GM21423 (cell line): Measurements from ENCODE around the gene VASH1.

Source experiments
- ATAC-seq: cut with Tn5 transposase; IDR thresholded peaks from one replicate; pipeline ENCODE4 v1.9.1; 2021; ENCODE audit warnings: mild to moderate bottlenecking, moderate library complexity; ENCODE audit not compliant: unreplicated experiment

VASH1 gene

DNA sequence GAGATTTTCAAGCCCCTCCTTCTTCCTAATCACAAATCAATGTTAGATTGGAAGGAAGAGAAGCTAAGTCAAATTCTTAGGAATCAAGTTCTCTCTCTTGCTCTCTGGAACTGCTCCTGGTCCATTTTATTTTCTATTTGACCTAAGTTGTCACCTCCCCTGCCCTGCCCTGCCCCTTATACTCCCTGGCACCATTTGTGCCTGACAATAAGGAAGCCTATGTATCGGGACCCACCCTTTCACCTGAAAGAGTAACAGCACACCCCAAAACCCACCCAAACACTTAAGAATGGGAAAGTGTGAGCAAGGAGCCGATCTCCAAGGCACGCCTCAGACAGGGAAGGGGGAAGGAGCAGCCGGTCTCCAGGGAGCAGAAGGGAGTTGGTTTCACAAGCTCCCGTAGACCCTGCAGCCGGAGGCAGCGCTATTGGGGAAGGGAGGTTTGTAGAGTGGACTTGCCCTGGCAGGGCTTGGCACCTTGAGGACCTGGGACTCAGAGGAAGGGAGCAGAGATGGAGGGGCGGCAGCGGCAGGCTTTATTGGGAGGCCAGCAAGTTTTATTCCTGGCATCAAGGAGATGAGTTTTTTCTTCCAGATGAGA lies 66.5 kb downstream of the VASH1 start:
- no peak for ATAC-seq

DNA sequence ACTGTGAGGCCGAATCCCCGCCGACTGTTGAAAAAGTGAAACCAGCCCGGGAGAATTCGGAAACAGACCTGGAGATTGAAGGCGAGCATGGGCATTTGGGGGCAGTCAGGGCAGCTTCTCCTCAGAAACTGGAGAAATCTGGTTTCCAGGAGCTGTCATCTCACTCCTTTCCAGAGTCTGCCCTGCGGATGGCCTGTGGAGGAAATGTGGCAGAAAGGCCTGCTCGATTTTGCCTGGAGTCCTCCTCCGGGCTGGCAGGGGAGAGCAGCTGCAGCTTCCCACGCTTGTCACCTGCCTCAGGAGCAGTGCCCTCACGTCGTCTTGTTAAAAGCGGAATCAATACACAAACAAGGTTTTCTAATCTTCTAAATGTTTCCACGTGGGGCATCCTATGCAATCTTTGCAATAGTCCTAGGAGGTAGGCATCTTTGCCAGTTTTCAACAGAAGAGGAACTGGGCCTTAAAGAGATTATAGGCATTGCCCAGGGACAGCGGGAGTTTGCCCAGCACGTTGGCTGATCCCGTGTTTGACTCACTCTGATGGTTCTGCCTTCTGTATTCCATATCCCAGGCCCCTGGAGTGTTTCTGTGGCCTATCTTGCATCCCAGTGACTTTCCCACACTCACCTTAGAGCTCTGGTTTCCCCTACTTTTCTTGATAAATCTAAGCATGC lies 67.2 kb downstream of the VASH1 start:
- ATAC-seq, result no peak

DNA sequence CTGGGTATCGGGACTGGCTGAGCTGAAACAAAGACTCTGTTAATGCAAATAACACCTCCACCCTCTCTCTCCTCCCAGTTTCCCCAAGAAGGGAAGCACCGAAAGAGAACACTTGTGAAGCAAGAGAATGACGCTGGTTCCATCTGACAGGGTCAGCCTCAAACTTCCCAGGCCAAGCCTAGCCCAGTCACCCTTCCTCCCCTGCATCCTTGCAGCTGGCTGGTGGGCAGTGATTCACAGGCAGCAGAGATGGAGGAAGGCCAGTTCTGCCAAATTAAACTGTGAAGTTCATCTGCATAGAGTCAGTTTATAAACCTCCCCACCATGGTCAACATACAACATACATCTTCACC lies 67.7 kb downstream of the VASH1 start:
- ATAC-seq, result no peak

DNA sequence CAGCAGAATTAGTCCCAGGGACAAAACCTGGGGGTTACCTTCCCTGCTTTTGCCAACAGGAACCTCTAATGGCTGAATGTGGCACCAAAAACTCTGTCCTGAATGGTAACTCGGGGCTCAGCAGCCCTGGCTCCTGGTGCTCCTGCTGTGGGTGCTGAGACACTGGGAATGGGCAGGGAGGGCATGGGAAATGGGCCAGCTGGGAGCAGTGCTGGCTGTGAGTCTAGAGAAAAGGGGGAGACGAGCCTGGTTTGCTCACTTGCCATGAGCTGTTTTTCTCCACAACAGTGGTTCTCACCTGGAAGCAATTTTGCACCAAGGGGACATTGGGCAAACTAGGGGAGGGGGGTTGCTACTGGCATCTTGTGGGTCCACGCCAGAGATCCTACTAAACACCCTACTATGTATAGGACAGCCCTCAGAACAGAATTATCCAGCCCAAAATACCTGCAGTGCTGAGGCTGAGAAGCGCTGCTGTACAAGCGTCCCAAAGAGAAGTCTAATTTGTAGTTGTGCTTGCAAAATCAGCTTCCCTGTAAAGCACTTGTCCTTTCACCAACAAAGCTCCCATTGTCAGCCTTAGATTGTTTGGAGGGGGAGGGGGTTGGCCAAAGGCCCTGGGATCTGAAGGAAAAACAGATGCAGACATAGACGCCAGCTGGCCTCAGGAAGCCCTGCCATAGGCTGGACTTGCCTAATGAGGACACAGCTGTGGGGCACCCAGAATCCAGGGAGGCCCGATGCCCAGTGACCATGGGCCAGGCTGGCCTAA lies 68.6 kb downstream of the VASH1 start:
- no peak for ATAC-seq

DNA sequence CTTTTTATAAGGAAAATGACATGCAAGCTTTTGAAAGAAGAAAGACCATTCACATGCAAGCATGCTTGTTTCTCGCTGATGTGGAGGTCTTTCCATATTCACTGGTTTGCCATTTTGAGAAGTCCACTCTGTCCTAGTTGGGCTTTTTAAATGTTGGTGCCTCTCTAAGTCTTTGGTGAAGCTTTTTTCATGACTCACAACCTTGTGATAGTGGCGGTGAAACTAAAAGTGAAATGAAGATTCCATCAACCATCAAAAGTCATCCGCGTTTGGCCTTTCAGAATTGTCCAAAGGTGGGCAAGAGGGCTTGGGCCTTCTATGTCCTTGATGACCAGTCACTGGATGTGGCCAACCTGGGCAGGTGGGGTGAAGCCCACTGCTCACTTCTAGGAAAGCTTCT lies 69.3 kb downstream of the VASH1 start:
- no peak for ATAC-seq

DNA sequence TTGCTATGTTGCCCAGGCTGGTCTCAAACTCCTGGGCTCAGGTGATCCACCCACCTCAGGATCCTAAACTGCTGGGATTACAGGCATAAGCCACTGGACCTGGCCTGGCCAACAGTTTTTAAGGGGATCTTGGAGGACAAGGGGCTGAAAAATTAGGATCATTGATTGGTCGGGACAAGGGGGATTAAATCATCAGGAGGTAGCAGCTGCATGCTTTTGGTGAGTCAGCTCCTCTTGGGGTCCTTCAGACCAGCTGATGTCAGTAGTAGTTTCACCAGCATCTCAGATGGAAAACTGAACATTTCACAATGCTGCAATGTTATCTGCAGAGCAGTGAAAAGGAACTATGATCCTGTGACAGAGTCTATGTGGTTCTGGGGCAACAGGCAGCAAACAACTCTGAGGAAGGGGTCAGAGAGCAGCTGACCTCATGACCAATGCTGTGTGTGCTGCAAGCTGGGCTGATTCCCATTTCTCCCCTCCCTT lies 71.3 kb downstream of the VASH1 start:
- no peak for ATAC-seq
